GM23338 (cell line): Measurements from ENCODE around the gene RASSF4. TPM values are rescaled to one million over a fixed set of nuclear protein-coding genes. Genes with fewer than 3 reads are reported as not detected.

Experiments used
- ATAC-seq: fragments of 200-7000 bp; cut with Tn5 transposase; 3 replicates; pipeline ENCODE4 v1.9.1; 2020
- DNase-seq: peaks from one replicate; pipeline ENCODE4 v3.0.0-alpha.2; 2015; ENCODE audit warnings: low spot score
- H2AFZ ChIP-seq: fragments of 200-600 bp; sonication (generic); 2 replicates; pipeline ENCODE4 v1.8.0; 2016; ENCODE audit warnings: antibody characterized with exemption, mild to moderate bottlenecking, moderate library complexity
- H3F3A ChIP-seq: fragments of 200-600 bp; sonication (generic); replicated peaks from 2 replicates; pipeline ENCODE4 v1.8.0; 2017; ENCODE audit warnings: antibody characterized with exemption, mixed run types, low read depth
- H3K27ac ChIP-seq: fragments of 200-600 bp; sonication (generic); 2 replicates; pipeline ENCODE4 v1.6.1; 2016; ENCODE audit warnings: low read depth
- H3K27me3 ChIP-seq: fragments of 200-600 bp; sonication (generic); 2 replicates; pipeline ENCODE4 v1.8.0; 2016; ENCODE audit warnings: mild to moderate bottlenecking, mixed run types, moderate library complexity; ENCODE audit not compliant: insufficient read depth
- H3K36me3 ChIP-seq: fragments of 200-600 bp; sonication (generic); 2 replicates; pipeline ENCODE4 v1.8.0; 2016; ENCODE audit warnings: mild to moderate bottlenecking; ENCODE audit not compliant: insufficient read depth
- H3K4me1 ChIP-seq: fragments of 200-600 bp; sonication (generic); 2 replicates; pipeline ENCODE4 v1.8.0; 2016; ENCODE audit warnings: mild to moderate bottlenecking, moderate library complexity; ENCODE audit not compliant: insufficient read depth
- H3K4me2 ChIP-seq: fragments of 200-600 bp; sonication (generic); 2 replicates; pipeline ENCODE4 v1.7.1; 2017; ENCODE audit warnings: mixed run types
- H3K4me3 ChIP-seq: fragments of 200-600 bp; sonication (generic); 2 replicates; pipeline ENCODE4 v1.6.1; 2016; ENCODE audit warnings: mixed run types
- H3K79me2 ChIP-seq: fragments of 200-600 bp; sonication (generic); replicated peaks from 2 replicates; pipeline ENCODE4 v1.8.0; 2017; ENCODE audit warnings: mild to moderate bottlenecking; ENCODE audit not compliant: insufficient read depth
- H3K9me2 ChIP-seq: fragments of 200-600 bp; sonication (generic); 2 replicates; pipeline ENCODE4 v1.8.0; 2017; ENCODE audit not compliant: insufficient read depth
- H4K20me1 ChIP-seq: fragments of 200-600 bp; sonication (generic); replicated peaks from 2 replicates; pipeline ENCODE4 v1.8.0; 2017; ENCODE audit warnings: mild to moderate bottlenecking; ENCODE audit not compliant: insufficient read depth
- H3K27ac Mint-ChIP-seq: 2 replicates; pipeline ENCODE4 v1.8.0; 2020; ENCODE audit warnings: inconsistent platforms, mild to moderate bottlenecking, moderate library complexity, mixed read lengths
- H3K27me3 Mint-ChIP-seq: 3 replicates; pipeline ENCODE4 v1.8.0; 2022; ENCODE audit warnings: low read depth, mild to moderate bottlenecking, moderate library complexity, mixed read lengths, inconsistent platforms; ENCODE audit not compliant: insufficient read depth, poor library complexity
- H3K36me3 Mint-ChIP-seq: 3 replicates; pipeline ENCODE4 v1.8.0; 2021; ENCODE audit warnings: low read depth, mild to moderate bottlenecking, inconsistent platforms, moderate library complexity, mixed read lengths
- H3K4me1 Mint-ChIP-seq: 3 replicates; pipeline ENCODE4 v1.8.0; 2020; ENCODE audit warnings: mild to moderate bottlenecking, inconsistent platforms, mixed read lengths
- H3K4me3 Mint-ChIP-seq: 3 replicates; pipeline ENCODE4 v1.8.0; 2021; ENCODE audit warnings: moderate library complexity, mild to moderate bottlenecking, inconsistent platforms, mixed read lengths
- H3K9me3 Mint-ChIP-seq: 3 replicates; pipeline ENCODE4 v1.8.0; 2020; ENCODE audit warnings: moderate library complexity, mild to moderate bottlenecking, inconsistent platforms, mixed read lengths
- EZH2 ChIP-seq: fragments of 200-600 bp; sonication (generic); IDR thresholded peaks from one replicate; pipeline ENCODE4 v1.8.0; 2017; ENCODE audit warnings: antibody characterized with exemption, mild to moderate bottlenecking, low read depth; ENCODE audit not compliant: unreplicated experiment
- EZH2phosphoT487 ChIP-seq: fragments of 200-600 bp; sonication (generic); IDR thresholded peaks from one replicate; pipeline ENCODE4 v1.8.1; 2018; ENCODE audit warnings: antibody characterized with exemption; ENCODE audit not compliant: unreplicated experiment
- JUNB ChIP-seq: IDR thresholded peaks from one replicate; pipeline ENCODE4 v1.6.1; 2016; ENCODE audit warnings: antibody characterized with exemption; ENCODE audit not compliant: unreplicated experiment
- NANOG ChIP-seq: IDR thresholded peaks from 2 replicates; pipeline ENCODE4 v1.6.1; 2016; ENCODE audit warnings: antibody characterized with exemption, borderline replicate concordance
- POLR2AphosphoS5 ChIP-seq: IDR thresholded peaks from 2 replicates; pipeline ENCODE4 v1.6.1; 2016; ENCODE audit warnings: antibody characterized with exemption, low read depth
- STAT1 ChIP-seq: IDR thresholded peaks from one replicate; pipeline ENCODE4 v1.6.1; 2016; ENCODE audit warnings: antibody characterized with exemption; ENCODE audit not compliant: unreplicated experiment
- ZNF331 ChIP-seq: fragments of 250-450 bp; sonication (Bioruptor Pico); IDR thresholded peaks from 2 replicates; pipeline ENCODE4 v1.5.0; 2020; ENCODE audit warnings: low read depth, mild to moderate bottlenecking, moderate library complexity
- polyA plus RNA-seq: library from polyadenylated mRNA; unstranded; fragments of >200 nt; fragmentation: Nextera tagmentation; extraction: Ambion mirVana; gene quantifications from 2 replicates; pipeline ENCODE4 v1.2.1, GENCODE V29; 2016
- total RNA-seq: library from RNA; depleted of rRNA; stranded (reverse); fragments of >200 nt; shearing (Covaris generic); gene quantifications from 2 replicates; pipeline ENCODE4 v1.2.3, GENCODE V29; 2014
- TF ChIP-seq, protein P1 (sequence below), 2 experiments: fragments of 200-600 bp in 1 of 2; sonication (generic) in 1 of 2; conservative IDR thresholded peaks; 2 replicates each; pipeline versions ENCODE4 v1.5.1 to v1.6.1; 2016 to 2017; ENCODE audit warnings: antibody characterized with exemption in 2 of 2, low read depth in 2 of 2, mild to moderate bottlenecking in 2 of 2, moderate library complexity in 1 of 2
- TF ChIP-seq, protein P2 (sequence below): fragments of 250-450 bp; sonication (Bioruptor Pico); IDR thresholded peaks from 2 replicates; pipeline ENCODE4 v1.5.0; 2020; ENCODE audit warnings: mild to moderate bottlenecking, moderate library complexity
- TF ChIP-seq, protein P3 (sequence below): IDR thresholded peaks from one replicate; pipeline ENCODE4 v1.6.1; 2018; ENCODE audit warnings: antibody characterized with exemption; ENCODE audit not compliant: unreplicated experiment
- TF ChIP-seq, protein P4 (sequence below): IDR thresholded peaks from 2 replicates; pipeline ENCODE4 v1.6.1; 2016; ENCODE audit warnings: antibody characterized with exemption

RASSF4 gene
- total and polyA plus RNA-seq, 2 experiments from 2014 or later = 12.4 to 13.6 TPM

DNA sequence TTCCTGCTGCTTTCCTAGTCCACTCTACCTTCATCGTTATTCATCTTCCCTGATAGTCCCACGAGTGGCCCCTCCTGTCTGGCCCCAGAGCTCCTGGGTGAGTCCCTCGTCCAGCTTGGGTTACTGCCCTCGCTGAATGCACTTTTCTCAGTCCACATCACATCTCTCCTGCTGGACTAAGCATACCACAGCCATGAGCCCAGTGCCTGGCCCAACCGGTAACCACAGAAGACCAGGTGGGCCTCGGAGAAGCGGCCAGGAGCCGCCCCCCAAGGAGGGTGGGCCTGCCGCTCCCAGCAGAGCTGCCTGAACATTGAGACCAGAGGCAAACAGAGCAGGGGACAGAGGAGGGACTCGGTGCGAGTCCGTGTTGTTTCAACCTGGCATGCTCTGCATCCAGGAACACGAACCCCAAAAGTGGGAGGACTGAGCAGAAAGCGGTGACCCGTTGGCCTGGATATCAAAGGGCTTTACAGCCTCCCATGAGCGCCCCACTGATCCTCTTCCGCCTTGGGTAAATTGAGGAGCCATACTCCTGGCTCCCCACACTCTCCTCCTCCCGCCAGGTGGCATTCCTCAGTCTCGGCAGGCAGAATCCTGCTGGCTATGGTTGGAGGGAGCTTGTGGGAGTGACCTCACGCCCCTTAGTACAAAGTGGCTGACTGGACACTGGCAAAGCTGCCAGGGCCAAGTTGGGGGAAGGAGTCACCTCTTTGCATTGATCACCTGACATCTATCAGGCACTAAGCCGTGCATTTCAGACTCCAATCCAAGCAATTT, 35.2 kb upstream of the RASSF4 start:
- Histone ChIP-seq H3K36me3 (no peaks in the 10 kb centered on the region), H3K4me1 (no peaks in the 10 kb centered on the region), H3K79me2 (no peaks in the 10 kb centered on the region), H4K20me1 (no peaks in the 10 kb centered on the region), H3K27me3 (no peaks in the 10 kb centered on the region), H2AFZ (no peak overlapping the region), H3F3A (no peaks in the 10 kb centered on the region), H3K4me2 (no peak overlapping the region), H3K9me2 (no peaks in the 10 kb centered on the region; the same call in none of the 2 replicates), H3K4me3 (no peak overlapping the region), H3K27ac (no peak overlapping the region)
- H3K27ac Mint-ChIP-seq = no peak overlapping the region
- peak; percentile 30; the same call in 2 of the 3 replicates for ATAC-seq
- no peaks in the 10 kb centered on the region for H3K36me3 Mint-ChIP-seq
- H3K9me3 Mint-ChIP-seq = no peaks in the 10 kb centered on the region; the same call in 2 of the 3 replicates
- no peaks in the 10 kb centered on the region for H3K4me1 Mint-ChIP-seq
- peak; percentile 9 for DNase-seq
- H3K4me3 Mint-ChIP-seq = no peak overlapping the region
- H3K27me3 Mint-ChIP-seq = peaks cover 6% of the 10 kb centered on the region
- TF ChIP-seq, protein P1, sequence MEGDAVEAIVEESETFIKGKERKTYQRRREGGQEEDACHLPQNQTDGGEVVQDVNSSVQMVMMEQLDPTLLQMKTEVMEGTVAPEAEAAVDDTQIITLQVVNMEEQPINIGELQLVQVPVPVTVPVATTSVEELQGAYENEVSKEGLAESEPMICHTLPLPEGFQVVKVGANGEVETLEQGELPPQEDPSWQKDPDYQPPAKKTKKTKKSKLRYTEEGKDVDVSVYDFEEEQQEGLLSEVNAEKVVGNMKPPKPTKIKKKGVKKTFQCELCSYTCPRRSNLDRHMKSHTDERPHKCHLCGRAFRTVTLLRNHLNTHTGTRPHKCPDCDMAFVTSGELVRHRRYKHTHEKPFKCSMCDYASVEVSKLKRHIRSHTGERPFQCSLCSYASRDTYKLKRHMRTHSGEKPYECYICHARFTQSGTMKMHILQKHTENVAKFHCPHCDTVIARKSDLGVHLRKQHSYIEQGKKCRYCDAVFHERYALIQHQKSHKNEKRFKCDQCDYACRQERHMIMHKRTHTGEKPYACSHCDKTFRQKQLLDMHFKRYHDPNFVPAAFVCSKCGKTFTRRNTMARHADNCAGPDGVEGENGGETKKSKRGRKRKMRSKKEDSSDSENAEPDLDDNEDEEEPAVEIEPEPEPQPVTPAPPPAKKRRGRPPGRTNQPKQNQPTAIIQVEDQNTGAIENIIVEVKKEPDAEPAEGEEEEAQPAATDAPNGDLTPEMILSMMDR (conservative IDR thresholded peaks at IDR 0.05; ENCODE audit: low read depth in 2 of 2) = no peak
- TF ChIP-seq STAT1 = no peak
- TF ChIP-seq ZNF331 (CRISPR knock-in tag) = no peak
- TF ChIP-seq, protein P2, sequence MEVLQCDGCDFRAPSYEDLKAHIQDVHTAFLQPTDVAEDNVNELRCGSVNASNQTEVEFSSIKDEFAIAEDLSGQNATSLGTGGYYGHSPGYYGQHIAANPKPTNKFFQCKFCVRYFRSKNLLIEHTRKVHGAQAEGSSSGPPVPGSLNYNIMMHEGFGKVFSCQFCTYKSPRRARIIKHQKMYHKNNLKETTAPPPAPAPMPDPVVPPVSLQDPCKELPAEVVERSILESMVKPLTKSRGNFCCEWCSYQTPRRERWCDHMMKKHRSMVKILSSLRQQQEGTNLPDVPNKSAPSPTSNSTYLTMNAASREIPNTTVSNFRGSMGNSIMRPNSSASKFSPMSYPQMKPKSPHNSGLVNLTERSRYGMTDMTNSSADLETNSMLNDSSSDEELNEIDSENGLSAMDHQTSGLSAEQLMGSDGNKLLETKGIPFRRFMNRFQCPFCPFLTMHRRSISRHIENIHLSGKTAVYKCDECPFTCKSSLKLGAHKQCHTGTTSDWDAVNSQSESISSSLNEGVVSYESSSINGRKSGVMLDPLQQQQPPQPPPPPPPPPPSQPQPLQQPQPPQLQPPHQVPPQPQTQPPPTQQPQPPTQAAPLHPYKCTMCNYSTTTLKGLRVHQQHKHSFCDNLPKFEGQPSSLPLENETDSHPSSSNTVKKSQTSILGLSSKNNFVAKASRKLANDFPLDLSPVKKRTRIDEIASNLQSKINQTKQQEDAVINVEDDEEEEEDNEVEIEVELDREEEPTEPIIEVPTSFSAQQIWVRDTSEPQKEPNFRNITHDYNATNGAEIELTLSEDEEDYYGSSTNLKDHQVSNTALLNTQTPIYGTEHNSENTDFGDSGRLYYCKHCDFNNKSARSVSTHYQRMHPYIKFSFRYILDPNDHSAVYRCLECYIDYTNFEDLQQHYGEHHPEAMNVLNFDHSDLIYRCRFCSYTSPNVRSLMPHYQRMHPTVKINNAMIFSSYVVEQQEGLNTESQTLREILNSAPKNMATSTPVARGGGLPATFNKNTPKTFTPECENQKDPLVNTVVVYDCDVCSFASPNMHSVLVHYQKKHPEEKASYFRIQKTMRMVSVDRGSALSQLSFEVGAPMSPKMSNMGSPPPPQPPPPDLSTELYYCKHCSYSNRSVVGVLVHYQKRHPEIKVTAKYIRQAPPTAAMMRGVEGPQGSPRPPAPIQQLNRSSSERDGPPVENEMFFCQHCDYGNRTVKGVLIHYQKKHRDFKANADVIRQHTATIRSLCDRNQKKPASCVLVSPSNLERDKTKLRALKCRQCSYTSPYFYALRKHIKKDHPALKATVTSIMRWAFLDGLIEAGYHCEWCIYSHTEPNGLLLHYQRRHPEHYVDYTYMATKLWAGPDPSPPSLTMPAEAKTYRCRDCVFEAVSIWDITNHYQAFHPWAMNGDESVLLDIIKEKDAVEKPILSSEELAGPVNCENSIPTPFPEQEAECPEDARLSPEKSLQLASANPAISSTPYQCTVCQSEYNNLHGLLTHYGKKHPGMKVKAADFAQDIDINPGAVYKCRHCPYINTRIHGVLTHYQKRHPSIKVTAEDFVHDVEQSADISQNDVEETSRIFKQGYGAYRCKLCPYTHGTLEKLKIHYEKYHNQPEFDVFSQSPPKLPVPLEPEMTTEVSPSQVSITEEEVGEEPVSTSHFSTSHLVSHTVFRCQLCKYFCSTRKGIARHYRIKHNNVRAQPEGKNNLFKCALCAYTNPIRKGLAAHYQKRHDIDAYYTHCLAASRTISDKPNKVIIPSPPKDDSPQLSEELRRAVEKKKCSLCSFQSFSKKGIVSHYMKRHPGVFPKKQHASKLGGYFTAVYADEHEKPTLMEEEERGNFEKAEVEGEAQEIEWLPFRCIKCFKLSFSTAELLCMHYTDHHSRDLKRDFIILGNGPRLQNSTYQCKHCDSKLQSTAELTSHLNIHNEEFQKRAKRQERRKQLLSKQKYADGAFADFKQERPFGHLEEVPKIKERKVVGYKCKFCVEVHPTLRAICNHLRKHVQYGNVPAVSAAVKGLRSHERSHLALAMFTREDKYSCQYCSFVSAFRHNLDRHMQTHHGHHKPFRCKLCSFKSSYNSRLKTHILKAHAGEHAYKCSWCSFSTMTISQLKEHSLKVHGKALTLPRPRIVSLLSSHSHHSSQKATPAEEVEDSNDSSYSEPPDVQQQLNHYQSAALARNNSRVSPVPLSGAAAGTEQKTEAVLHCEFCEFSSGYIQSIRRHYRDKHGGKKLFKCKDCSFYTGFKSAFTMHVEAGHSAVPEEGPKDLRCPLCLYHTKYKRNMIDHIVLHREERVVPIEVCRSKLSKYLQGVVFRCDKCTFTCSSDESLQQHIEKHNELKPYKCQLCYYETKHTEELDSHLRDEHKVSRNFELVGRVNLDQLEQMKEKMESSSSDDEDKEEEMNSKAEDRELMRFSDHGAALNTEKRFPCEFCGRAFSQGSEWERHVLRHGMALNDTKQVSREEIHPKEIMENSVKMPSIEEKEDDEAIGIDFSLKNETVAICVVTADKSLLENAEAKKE (CRISPR knock-in tag) = no peak
- TF ChIP-seq, protein P3, sequence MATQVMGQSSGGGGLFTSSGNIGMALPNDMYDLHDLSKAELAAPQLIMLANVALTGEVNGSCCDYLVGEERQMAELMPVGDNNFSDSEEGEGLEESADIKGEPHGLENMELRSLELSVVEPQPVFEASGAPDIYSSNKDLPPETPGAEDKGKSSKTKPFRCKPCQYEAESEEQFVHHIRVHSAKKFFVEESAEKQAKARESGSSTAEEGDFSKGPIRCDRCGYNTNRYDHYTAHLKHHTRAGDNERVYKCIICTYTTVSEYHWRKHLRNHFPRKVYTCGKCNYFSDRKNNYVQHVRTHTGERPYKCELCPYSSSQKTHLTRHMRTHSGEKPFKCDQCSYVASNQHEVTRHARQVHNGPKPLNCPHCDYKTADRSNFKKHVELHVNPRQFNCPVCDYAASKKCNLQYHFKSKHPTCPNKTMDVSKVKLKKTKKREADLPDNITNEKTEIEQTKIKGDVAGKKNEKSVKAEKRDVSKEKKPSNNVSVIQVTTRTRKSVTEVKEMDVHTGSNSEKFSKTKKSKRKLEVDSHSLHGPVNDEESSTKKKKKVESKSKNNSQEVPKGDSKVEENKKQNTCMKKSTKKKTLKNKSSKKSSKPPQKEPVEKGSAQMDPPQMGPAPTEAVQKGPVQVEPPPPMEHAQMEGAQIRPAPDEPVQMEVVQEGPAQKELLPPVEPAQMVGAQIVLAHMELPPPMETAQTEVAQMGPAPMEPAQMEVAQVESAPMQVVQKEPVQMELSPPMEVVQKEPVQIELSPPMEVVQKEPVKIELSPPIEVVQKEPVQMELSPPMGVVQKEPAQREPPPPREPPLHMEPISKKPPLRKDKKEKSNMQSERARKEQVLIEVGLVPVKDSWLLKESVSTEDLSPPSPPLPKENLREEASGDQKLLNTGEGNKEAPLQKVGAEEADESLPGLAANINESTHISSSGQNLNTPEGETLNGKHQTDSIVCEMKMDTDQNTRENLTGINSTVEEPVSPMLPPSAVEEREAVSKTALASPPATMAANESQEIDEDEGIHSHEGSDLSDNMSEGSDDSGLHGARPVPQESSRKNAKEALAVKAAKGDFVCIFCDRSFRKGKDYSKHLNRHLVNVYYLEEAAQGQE = no peak
- no peak for TF ChIP-seq JUNB
- TF ChIP-seq EZH2phosphoT487 = no peak
- TF ChIP-seq, protein P4, sequence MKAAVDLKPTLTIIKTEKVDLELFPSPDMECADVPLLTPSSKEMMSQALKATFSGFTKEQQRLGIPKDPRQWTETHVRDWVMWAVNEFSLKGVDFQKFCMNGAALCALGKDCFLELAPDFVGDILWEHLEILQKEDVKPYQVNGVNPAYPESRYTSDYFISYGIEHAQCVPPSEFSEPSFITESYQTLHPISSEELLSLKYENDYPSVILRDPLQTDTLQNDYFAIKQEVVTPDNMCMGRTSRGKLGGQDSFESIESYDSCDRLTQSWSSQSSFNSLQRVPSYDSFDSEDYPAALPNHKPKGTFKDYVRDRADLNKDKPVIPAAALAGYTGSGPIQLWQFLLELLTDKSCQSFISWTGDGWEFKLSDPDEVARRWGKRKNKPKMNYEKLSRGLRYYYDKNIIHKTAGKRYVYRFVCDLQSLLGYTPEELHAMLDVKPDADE = no peak
- no peak for TF ChIP-seq POLR2AphosphoS5
- no peak for TF ChIP-seq EZH2
- no peak for TF ChIP-seq NANOG
